Measurements from ENCODE around the gene TRIM65.

DNA sequence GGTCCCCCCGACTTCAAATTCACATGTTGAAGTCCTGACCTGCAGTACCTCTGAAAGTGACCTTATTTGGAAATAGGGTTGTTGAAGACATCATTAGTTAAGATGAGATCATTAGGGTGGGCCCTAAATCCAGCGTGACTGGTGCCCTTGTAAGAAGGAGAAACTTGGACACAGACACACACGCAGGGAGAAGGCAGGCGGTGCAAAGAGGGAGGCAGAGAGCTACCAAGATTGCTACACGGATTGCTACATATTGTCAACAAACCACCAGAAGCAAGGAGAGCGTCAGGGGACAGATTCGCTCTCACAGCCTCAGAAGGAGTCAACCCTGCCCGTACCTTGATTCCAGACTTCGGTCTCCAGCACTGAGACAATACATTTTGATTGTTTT lies 34.8 kb downstream of the TRIM65 start:
- TF ChIP-seq POLR2AphosphoS5 (IDR thresholded peaks at IDR 0.05; ENCODE audit: low read depth) (no peak), SPI1 (IDR thresholded peaks at IDR 0.05; ENCODE audit: borderline replicate concordance, low read depth) (no peak)
- TF ChIP-seq, protein P1, sequence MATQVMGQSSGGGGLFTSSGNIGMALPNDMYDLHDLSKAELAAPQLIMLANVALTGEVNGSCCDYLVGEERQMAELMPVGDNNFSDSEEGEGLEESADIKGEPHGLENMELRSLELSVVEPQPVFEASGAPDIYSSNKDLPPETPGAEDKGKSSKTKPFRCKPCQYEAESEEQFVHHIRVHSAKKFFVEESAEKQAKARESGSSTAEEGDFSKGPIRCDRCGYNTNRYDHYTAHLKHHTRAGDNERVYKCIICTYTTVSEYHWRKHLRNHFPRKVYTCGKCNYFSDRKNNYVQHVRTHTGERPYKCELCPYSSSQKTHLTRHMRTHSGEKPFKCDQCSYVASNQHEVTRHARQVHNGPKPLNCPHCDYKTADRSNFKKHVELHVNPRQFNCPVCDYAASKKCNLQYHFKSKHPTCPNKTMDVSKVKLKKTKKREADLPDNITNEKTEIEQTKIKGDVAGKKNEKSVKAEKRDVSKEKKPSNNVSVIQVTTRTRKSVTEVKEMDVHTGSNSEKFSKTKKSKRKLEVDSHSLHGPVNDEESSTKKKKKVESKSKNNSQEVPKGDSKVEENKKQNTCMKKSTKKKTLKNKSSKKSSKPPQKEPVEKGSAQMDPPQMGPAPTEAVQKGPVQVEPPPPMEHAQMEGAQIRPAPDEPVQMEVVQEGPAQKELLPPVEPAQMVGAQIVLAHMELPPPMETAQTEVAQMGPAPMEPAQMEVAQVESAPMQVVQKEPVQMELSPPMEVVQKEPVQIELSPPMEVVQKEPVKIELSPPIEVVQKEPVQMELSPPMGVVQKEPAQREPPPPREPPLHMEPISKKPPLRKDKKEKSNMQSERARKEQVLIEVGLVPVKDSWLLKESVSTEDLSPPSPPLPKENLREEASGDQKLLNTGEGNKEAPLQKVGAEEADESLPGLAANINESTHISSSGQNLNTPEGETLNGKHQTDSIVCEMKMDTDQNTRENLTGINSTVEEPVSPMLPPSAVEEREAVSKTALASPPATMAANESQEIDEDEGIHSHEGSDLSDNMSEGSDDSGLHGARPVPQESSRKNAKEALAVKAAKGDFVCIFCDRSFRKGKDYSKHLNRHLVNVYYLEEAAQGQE (IDR thresholded peaks at IDR 0.05; ENCODE audit: insufficient replicate concordance, low read depth), result no peak
- TF ChIP-seq, protein P2, sequence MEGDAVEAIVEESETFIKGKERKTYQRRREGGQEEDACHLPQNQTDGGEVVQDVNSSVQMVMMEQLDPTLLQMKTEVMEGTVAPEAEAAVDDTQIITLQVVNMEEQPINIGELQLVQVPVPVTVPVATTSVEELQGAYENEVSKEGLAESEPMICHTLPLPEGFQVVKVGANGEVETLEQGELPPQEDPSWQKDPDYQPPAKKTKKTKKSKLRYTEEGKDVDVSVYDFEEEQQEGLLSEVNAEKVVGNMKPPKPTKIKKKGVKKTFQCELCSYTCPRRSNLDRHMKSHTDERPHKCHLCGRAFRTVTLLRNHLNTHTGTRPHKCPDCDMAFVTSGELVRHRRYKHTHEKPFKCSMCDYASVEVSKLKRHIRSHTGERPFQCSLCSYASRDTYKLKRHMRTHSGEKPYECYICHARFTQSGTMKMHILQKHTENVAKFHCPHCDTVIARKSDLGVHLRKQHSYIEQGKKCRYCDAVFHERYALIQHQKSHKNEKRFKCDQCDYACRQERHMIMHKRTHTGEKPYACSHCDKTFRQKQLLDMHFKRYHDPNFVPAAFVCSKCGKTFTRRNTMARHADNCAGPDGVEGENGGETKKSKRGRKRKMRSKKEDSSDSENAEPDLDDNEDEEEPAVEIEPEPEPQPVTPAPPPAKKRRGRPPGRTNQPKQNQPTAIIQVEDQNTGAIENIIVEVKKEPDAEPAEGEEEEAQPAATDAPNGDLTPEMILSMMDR (IDR thresholded peaks at IDR 0.05; ENCODE audit: insufficient read depth, low read length), result no peak

All from HL-60 (cell line).